Ishikawa (cell line): Measurements from ENCODE around the gene ZNF234.

Source experiments
- CEBPB ChIP-seq: IDR thresholded peaks from 2 replicates; pipeline ENCODE4 v1.6.1; 2012
- CREB1 ChIP-seq: IDR thresholded peaks from 2 replicates; pipeline ENCODE4 v1.6.1; 2012; ENCODE audit warnings: low read depth
- EGR1 ChIP-seq: IDR thresholded peaks from 2 replicates; pipeline ENCODE4 v1.6.1; 2012
- EP300 ChIP-seq: IDR thresholded peaks from 2 replicates; pipeline ENCODE4 v1.6.1; 2012; ENCODE audit warnings: borderline replicate concordance
- MAX ChIP-seq: IDR thresholded peaks from 2 replicates; pipeline ENCODE4 v1.6.1; 2012
- NFIC ChIP-seq: IDR thresholded peaks from 2 replicates; pipeline ENCODE4 v1.6.1; 2012
- RAD21 ChIP-seq: IDR thresholded peaks from 2 replicates; pipeline ENCODE4 v1.6.1; 2012; ENCODE audit warnings: low read depth
- REST ChIP-seq: IDR thresholded peaks from 2 replicates; pipeline ENCODE4 v1.6.1; 2012; ENCODE audit warnings: low read depth, mild to moderate bottlenecking
- TAF1 ChIP-seq: IDR thresholded peaks from 2 replicates; pipeline ENCODE4 v1.6.1; 2012; ENCODE audit warnings: low read depth, mild to moderate bottlenecking
- TCF12 ChIP-seq: IDR thresholded peaks from 2 replicates; pipeline ENCODE4 v1.6.1; 2012; ENCODE audit warnings: low read depth
- USF1 ChIP-seq: IDR thresholded peaks from 2 replicates; pipeline ENCODE4 v1.6.1; 2012
- YY1 ChIP-seq: IDR thresholded peaks from 2 replicates; pipeline ENCODE4 v1.6.1; 2012; ENCODE audit warnings: low read depth

GRCh38 chr19:44202470-44202869 lies 61.1 kb downstream of the ZNF234 start:
- no peak for TF ChIP-seq TAF1
- no peak for TF ChIP-seq RAD21
- TF ChIP-seq REST, result no peak
- no peak for TF ChIP-seq CREB1
- no peak for TF ChIP-seq USF1
- no peak for TF ChIP-seq EP300
- no peak for TF ChIP-seq YY1
- no peak for TF ChIP-seq MAX
- TF ChIP-seq CEBPB, result no peak
- TF ChIP-seq TCF12, result no peak
- no peak for TF ChIP-seq NFIC
- TF ChIP-seq EGR1, result no peak
